Umbilical cord (tissue), 2 donors: ENCODE results near the gene LPO. TPM values are rescaled to one million over a fixed set of nuclear protein-coding genes. Genes with fewer than 3 reads are reported as not detected.

Experiments used
- DNase-seq: peaks from one replicate; pipeline ENCODE4 v3.0.0-alpha.2; 2015; ENCODE audit warnings: low spot score
- total RNA-seq: library from RNA; depleted of rRNA; stranded (reverse); fragments of >200 nt; gene quantifications from one replicate; pipeline ENCODE4 v1.2.3, GENCODE V29; 2014; ENCODE audit warnings: low replicate concordance; ENCODE audit not compliant: insufficient read depth

LPO gene
- total RNA-seq, 1 donor from 2014 or later, result 0.24 TPM

DNA sequence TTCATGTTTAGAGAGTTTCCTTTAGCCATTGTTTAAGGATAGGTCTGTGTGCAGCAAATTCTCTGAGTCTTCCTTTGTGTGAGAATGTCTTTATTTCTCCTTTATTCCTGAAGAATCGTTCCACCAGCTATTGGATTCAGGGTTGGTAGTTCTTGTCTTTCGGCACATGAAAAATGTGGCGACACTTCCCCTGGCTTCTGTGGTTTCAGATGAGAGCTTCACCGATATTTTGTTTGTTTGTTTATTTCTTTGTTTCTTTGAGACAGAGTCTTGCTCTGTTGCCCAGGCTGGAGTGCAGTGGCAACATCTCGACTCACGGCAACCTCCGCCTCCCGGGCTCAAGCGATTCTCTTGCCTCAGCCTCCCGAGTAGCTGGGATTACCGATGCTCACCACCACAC is 23.8 kb downstream of the LPO start:
- no peak for DNase-seq

DNA sequence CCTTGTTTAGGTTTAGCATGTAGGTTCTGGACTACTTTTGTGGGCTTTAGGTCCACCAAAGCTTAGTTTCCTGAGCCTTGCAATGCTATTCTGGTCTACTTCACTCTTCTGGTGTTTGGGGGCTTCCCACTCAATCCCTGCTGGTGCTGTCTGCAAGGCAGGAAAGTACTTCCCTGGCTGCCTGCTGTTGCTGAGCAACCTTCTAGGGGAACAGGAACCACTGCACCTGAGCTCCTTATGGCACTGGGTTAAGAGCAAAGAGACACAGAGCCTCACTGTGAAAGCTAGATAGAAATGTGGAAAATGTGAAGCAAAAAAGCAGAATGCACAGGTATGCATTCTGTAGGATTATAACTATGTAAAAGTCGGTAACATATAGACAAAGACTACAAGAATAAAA is 25.4 kb downstream of the LPO start:
- DNase-seq, result no peak

DNA sequence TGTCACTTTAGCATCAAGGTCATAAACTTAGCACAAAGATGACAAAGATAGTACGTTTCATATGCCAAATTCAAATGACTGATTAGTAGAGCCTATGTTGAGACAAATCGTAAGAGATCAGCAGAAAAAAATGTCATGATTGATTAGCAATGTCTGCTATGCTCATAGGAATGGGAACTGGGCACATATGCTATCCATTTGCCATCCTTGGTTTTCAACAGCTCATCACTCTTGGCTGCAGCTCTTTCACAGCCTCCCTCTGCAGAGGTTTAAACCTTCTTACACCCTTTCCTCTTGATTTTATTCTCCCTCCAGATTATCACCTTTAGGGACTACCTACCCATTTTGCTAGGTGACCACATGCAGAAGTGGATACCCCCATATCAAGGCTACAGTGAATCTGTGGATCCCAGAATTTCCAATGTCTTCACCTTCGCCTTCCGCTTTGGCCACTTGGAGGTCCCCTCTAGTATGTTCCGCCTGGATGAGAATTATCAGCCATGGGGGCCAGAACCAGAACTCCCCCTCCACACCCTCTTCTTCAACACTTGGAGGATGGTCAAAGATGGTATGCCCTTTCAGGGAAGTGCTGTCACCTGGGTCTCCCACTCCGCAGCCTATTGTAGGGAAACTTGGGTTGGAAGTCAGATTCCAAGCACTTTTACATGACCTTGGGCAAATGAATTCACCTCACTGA is 26.2 kb downstream of the LPO start:
- DNase-seq, result no peak

DNA sequence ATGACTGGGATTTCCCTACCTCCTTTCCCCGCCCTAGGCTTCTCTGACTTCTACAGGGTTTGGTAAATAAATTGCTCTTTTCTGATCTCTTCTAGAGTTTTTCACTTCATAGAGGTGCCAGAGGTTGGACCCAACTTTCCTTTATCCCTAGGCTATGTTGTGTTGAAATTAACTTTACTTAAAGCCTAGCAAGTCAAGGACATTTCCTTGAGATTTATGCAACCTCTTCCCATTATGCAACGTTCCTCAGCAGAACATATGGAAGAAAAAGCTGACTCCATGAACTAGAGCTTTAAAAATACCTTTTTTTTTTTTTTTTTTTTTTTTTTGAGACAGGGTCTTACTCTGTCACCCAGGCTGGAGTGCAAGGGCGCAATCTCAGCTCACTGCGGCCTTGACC is 26.9 kb downstream of the LPO start:
- DNase-seq, result no peak

DNA sequence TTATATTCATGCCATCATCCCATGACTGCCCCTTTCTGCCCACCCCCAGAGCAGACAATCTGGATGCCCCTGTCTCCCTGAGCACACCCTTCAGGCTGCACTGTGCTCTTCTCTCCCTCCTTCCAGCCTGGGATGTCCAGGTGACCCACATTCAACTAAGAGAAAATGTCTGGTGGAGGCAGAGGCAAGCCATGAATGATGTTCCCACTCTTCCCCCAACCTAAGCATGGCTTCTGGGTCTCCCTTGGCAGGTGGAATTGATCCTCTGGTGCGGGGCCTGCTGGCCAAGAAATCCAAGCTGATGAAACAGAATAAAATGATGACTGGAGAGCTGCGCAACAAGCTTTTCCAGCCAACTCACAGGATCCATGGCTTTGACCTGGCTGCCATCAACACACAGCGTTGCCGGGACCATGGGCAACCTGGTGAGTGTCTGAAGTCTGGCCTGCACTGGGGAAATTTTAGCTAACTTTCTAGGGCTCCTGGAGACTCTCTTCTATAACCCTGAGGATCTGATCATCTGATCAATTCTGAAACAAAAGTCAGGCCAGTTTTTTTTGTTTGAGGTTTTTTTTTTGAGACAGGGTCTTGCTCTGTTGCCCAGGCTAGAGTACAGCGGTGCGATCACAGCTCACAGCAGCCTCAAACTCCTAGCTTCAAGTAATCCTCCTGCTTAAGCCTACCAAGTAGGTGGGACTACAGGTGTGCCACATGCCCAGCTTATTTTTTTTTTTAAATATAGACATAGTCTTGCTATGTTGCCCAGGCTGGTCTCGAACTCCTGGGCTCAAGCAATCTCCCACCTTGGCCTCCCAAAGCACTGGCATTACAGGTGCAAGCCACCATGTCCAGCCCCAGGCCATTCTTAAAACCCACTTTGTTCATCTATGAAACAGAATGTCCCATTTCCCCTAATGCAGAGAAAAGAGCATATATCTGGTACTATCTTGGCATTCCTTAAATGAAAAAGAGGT is 27.8 kb downstream of the LPO start:
- no peak for DNase-seq

DNA sequence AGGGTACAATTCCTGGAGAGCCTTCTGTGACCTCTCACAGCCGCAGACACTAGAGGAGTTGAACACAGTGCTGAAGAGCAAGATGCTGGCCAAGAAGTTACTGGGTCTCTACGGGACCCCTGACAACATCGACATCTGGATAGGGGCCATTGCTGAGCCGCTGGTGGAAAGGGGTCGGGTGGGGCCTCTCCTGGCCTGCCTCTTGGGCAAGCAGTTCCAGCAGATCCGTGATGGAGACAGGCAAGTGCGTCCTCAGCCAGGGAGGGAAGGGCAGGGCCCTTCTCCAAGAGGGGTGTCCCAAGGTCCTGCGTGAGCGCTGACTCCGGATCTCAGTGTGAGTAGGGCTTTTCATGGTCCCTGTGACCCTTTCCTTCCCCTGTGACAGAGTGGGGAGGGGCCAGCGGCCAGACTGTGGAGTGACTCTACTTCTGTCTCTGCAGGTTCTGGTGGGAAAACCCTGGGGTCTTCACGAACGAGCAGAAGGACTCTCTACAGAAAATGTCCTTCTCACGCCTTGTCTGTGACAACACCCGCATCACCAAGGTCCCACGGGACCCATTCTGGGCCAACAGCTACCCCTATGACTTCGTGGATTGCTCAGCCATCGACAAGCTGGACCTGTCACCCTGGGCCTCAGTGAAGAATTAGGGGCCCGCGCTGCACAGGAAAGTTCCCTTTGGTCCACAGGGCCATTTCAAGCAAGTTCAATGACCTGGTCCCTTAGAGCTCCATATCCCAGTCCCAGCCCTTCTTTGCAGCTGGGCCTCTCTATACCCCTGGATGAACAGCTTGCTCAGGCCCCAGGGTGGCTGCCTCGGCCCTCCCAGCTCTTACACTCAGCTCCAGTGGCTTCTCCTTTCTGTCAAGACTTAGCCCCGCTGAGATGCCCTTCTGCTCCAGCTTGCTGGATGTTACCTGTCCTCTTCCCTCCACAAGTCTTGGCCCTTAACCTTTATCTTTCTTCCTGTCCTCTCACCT is 29.3 kb downstream of the LPO start:
- no peak for DNase-seq

DNA sequence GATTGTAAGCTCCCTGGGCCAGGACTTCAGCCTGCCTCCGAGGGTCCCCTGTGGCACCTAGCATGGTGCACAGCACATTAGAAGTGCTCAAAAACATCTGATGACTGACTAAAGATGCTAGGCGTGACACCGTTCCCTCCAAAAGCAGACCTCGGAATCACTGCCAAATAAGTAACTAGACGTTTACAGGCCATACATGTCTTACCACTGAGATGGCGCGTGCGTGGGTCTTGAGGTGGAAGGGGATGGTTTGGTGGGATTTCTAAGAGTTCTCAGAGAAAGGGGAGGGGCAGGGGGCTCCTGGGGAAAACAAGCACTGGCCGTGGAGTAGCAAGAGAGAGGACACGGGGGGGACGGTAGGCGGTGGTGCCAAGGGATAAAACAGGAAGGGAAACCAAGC is 29.9 kb downstream of the LPO start:
- no peak for DNase-seq

DNA sequence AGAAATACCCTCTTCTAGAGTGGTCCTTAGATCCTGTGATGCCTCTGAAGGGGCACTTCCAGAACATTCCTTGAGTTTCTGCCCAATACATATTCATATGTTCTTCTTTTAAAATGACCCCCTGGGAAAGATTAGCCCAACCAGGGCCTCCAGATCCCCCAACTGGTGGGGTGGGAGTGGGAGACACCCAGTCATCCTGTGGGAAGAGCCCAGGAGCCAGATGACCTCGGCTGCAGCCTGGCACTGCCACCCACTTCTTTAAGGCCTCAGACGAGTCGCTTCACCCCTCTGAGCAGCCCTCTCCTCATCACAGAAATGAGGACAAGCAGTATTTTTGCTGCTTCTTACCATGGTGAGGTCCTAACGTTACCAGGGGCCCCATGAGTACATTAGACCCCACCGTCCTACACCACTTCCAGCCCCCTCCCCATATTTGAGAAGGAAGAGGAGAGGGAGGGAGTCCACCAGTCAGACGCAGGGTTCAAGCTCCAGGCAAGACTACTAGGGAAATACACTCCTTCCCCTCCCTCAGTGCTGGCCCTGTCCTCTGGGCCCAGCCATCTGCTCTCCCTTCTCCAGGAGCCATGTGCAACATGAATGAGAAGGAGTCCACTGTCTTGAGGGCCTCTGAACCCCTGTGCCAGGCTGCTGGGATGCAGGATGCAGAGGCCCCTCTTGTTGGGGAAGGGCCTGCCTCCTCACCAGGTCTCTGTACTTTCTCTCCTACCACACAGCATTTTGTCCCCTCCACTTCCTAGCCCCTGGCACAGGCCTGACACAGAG is 30.6 kb downstream of the LPO start:
- no peak for DNase-seq

DNA sequence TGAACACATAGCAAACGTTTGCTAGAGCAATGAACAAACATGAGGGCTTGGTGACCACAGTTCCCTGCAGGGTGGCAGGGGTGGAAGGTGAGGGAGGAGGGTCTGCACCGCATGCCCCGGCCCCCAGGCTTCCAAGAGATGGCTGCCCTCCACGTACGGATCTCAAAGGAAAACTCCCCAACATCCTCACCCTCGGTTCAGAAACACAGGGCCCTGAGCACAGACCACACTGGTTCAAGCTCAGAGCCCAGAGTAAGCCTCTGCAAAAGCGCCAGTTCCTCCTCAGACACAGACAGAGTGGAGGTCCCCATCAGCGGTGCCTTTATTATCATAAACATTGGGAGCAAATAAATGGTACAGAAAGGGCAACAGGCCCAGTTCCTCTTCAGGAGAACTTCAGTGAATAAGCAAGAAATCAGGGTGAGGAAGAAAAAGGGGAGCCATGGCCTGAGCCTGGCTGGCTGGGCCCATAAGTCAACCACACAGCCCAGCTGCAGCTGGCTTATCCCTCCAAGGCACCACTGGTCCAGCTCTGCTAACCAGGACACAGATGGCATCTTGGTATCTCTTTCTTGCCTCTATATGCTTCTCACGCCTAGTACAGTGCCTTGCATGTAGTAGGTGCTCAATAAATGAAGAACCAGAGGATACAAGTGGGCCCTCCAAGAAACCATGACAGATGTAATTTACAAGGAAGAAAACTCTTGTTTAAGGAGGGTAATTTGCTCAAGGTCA is 31.3 kb downstream of the LPO start:
- DNase-seq, result no peak

DNA sequence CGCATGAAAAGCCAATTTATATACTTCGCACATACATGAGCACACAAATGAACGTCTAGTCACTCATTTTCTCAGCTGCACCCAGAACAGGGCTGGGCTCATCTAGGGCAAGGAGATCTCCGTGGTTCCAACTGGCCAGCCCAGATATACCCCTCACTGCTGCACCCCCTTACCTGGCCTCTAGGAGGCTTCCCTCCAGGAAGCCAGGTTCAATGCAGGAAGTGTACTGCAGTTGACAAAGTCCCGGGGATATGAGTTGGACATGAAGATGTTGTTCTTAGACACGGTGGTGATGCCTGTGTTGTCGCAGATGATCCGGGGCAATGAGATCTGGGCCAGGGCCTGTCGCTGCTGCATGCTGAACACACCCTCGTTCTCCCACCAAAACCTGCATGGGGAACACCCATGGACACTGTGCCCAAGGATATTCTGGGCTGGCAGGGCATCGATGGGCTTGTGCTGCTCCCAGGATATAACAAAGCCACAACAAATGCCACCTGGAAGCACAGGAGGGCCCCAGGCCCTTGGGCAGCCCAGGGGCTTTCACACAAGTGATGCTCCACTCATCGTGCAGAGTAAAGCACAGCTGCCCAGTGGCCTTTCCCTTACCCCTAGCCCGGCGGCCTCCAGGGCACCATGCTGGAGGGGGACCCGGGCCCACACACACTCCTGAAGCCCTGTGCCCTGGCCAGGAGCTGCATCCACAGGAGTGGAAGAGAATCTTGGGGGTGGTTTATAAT is 32.3 kb downstream of the LPO start:
- DNase-seq, result no peak

DNA sequence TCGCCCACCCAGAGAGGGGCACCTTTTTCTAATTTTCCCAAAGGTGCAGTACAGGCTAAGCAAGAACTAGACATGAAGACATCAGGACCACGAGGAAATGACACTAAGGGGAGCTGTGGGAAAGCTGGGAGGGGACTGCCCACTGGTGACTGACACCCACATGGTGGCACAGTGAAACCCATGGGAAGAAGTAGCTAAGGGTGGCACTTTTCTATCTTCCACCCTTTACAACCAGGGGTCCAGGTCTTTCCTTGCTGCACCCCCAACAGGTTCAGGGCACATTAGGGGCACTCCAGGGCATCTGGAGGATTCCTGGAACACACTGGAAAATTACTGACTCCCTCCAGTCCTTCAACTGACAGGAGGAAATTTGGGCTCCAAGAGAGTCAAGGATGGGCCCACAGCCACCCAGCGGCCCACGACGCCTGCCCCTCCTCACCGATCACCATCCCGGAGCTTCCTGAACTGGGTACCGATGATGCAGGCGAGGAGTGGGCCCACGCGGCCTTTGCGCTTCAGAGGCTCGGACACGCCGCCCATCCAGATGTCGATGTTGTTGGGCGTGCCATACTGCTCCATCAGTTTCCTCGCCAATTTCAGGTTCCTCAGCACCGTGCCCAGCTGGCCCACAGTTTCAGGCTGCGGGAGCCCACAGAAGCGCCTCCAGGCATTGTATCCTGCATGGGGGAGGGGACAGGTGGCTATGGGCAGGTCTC is 33.0 kb downstream of the LPO start:
- no peak for DNase-seq

DNA sequence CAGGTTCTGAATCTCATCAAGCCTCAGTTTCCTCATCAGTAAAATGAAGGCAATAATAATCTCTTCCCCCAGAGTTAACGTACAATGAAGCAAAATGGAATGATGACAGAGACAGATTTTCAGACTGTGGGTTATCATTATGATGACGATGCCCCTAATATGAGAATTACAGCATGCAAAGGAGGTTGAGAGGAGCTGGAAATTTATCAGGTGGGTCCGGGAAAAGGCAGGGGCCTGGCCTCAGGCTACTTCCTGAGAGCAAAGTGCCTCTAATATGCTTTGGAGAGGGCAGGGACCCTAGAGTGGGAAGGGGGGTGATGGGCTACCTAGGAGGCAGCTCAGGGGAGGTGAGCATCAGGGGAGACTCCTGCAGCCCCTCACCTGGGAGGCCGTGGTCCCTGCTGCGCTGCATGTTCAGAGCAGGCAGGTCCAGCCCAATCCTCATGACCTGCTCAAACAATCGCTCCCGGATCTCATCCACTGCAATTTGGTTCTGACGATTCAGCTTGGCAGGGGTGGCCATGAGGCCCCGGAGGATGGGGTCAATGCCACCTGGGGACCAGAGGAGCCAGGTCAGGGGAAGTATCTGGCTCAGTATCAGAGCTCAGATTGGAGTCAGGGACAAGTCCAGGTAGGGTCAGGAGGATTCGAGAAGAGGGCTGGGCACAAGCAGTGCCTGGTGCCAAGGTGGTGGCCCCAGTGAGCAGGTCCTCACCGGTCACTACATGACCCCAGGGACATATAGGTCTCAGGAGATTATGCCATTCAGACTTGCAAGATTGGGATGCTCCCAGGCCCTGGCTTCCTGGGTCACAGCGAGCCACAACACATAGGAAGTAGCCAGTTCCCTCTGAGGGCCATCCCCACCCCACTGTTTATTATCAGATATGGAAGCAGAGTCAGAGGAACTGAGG is 34.2 kb downstream of the LPO start:
- DNase-seq, result no peak

DNA sequence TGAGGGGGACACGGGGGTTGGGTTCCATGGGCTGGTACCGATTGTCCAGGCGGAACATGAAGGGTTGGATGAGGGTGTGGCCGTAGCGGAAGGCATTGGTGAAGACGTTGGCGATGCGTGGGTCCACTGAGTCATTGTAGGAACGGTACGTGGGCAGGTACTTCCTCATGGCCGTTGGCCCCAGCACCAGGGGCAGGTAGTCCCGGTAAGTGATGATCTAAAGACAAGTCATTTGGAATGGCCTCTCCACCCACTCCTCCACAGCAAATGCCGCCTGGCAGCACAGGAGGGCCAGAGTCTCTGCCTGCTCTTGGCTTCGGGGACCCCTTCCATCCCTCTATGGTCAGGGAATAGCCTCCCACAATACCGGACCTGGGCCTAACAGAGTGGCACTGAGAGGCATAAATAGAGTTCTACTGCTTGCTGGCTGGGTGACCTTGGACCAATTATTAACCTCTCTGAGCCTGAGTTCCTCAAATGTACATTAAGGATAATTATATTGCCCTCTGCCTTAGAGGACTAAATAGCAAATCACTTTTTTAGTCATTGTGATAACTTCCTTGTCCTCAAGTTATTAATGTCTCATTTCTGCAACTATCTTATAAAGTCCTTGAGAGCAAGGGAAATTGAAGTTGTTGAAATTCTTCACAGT is 35.2 kb downstream of the LPO start:
- DNase-seq, result no peak

DNA sequence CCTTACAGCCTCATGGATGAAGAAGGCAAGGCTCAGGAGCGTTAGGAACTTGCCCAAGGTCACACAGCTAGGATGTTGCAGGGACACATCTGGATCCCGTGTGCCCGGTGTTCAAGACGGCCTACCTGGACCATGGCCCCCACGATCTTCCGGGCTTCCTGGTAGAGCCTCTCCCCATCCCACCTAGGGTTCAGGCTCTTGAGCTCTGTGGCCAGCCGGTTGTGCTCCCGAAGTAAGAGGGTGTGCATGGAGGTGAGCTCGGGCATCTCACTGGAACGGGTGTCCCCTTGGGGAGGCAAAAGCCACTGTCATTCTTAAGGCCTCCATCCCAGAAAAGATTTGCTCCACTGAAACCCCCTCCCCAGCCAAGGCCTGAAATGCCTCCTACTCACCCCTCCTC is 37.0 kb downstream of the LPO start:
- no peak for DNase-seq

DNA sequence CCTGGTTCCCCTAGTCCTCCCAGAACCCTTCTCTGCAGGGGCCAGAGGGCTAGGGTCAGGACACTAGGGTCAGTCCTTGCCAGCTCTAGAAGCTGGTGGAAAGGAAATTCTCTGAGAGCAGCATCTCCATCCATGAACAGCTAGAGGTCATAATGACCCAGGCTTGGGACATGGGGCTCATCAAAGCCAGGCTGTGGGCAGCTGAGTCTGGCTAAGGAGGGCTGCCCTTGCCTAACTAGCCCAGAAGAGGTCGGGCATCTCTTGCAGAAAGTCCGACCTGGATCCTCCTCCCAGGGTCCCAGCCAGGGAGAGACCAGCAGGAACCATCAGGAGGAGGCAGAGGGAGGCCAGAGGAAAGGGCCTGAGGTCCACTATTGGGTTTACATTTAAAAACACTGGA is 38.0 kb downstream of the LPO start:
- DNase-seq, result no peak

DNA sequence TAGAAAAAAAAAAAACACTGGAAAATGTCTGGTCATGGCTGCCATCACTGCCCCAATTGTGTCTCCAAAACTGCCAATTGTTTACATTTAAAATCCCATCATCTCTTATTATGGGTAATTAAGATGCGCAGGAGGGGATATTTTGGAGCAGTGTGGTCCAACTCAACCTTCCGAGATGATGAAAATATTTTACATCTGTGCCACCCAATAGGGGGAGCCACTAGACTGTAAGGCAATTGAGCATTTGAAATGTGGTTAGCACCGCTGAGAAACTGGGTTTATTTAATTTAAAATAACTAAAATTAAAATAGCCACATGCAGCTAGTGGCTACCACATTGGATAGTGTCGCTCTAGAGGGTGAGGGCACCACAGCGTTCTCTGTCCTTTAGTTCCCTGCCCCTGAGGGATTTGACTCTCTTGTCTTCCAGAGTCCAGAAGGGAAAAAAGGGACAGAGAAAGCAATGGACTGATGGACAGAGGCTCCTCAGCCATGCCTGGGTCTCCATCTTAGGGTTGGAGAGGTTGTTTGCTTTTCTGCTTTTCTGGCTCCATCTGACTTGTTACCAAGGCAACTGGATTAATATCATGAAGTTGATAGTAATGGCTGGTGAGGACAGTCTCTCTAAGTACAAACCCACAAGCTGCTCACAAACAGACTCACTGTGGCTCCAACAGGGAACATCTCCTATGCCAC is 38.9 kb downstream of the LPO start:
- DNase-seq, result no peak
